ENCODE data around the gene SPATA31E1.

Gene SPATA31E1

DNA sequence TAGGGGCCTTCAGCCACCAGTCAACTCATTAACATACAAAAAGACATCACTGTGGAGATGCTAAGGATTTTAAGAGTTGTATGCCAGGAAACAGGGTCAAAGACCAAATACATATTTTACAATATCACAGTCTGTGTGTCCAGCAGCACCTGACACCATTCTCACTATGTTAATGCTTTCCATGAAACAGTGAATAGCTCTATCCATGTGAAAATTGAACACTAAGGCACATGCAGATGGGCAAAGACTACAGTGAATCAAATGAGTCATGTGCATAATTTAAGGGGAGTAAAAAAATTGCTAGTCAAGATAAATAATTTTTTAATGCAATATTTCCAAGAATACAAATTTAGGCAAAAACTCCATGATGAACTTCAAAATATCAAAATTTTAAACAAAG lies 7.6 kb upstream of the SPATA31E1 start:
- Histone ChIP-seq H3K9ac (no peak overlapping the region), H3K79me2 (no peaks in the 10 kb centered on the region), H3K36me3 (ENCODE audit: control insufficient read depth, insufficient read depth, low read length) (no peaks in the 10 kb centered on the region), H3K27ac (no peak overlapping the region), H3K4me2 (ENCODE audit: low read length) (no peak overlapping the region), H3K9me3 (ENCODE audit: control insufficient read depth, low read length) (no peaks in the 10 kb centered on the region), H3K4me1 (no peaks in the 10 kb centered on the region), H2AFZ (no peak overlapping the region), H3K4me3 (ENCODE audit: low read depth, low read length) (no peak overlapping the region), H3K27me3 (ENCODE audit: control insufficient read depth, insufficient read depth, low read length) (no peaks in the 10 kb centered on the region)
- TF ChIP-seq, protein P1, sequence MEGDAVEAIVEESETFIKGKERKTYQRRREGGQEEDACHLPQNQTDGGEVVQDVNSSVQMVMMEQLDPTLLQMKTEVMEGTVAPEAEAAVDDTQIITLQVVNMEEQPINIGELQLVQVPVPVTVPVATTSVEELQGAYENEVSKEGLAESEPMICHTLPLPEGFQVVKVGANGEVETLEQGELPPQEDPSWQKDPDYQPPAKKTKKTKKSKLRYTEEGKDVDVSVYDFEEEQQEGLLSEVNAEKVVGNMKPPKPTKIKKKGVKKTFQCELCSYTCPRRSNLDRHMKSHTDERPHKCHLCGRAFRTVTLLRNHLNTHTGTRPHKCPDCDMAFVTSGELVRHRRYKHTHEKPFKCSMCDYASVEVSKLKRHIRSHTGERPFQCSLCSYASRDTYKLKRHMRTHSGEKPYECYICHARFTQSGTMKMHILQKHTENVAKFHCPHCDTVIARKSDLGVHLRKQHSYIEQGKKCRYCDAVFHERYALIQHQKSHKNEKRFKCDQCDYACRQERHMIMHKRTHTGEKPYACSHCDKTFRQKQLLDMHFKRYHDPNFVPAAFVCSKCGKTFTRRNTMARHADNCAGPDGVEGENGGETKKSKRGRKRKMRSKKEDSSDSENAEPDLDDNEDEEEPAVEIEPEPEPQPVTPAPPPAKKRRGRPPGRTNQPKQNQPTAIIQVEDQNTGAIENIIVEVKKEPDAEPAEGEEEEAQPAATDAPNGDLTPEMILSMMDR (IDR thresholded peaks at IDR 0.05): no peak

DNA sequence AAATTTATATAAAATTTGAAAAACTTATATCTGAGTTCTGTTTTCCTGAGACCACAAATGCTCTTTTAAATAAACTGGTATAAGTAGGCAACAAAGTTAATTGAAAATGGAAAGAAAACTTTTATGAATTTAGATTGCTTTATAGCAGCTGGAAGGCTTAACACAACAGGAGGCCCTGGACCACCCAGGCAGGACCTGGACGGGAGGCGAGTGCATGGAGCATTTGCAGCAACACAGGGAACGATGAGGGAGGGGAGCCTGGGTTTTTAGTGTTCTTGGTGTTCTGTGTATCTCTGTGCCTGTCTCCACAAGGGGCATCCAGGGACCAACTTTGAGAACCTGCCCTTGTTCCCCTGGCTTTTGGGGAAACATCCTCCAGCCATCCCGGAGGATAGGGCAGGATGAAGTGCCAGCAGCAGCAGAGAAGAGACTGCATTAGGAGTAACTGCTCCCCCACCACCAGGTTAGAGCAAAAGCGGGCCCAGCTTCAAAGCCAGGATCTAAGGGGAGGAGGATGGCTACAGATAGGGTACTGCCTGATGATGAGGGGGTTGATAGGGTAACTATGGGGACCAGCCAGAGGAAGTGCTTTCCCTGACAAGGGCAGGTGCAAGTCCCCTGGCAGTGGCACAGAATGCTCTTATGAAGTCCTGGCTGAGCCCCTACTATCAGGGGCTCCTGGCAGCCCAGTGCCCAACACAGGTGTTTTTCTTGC lies 6.7 kb upstream of the SPATA31E1 start:
- no peaks in the 10 kb centered on the region for H3K36me3 ChIP-seq (ENCODE audit: control insufficient read depth, insufficient read depth, low read length)
- TF ChIP-seq, protein P1 (IDR thresholded peaks at IDR 0.05): no peak
- no peak overlapping the region for H3K27ac ChIP-seq
- no peak overlapping the region for H3K4me2 ChIP-seq (ENCODE audit: low read length)
- no peak overlapping the region for H3K4me3 ChIP-seq (ENCODE audit: low read depth, low read length)
- H3K9ac ChIP-seq: no peak overlapping the region
- H3K79me2 ChIP-seq: no peaks in the 10 kb centered on the region
- H2AFZ ChIP-seq: no peak overlapping the region
- H3K27me3 ChIP-seq (ENCODE audit: control insufficient read depth, insufficient read depth, low read length): no peaks in the 10 kb centered on the region
- no peaks in the 10 kb centered on the region for H3K9me3 ChIP-seq (ENCODE audit: control insufficient read depth, low read length)
- H3K4me1 ChIP-seq: no peaks in the 10 kb centered on the region

DNA sequence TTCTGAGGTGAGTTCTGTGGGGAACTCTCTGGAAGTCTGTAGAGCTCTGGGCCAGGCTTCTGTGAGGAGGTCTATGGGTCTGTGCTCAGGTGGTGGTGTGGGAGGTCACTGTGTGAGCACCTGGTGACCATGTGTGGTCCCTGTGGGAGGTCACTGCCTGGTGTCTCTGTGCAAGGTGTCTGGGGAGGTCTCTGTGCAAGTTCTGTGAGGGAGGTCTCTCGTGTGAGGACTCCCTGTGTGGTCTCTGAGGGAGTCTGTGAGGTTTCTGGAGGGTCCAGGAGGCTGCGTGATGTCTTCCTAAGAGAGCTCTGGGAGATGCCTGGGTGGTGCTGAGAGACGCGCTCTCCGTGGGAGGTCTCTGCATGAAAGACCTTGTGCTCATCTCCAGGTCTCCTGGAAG lies 6.0 kb upstream of the SPATA31E1 start:
- Histone ChIP-seq H3K4me1 (no peaks in the 10 kb centered on the region), H3K27ac (no peak overlapping the region), H3K4me3 (ENCODE audit: low read depth, low read length) (no peak overlapping the region), H2AFZ (no peak overlapping the region), H3K27me3 (ENCODE audit: control insufficient read depth, insufficient read depth, low read length) (no peaks in the 10 kb centered on the region), H3K79me2 (no peaks in the 10 kb centered on the region), H3K9me3 (ENCODE audit: control insufficient read depth, low read length) (no peaks in the 10 kb centered on the region), H3K4me2 (ENCODE audit: low read length) (no peak overlapping the region), H3K9ac (no peak overlapping the region), H3K36me3 (ENCODE audit: control insufficient read depth, insufficient read depth, low read length) (no peaks in the 10 kb centered on the region)
- TF ChIP-seq, protein P1 (IDR thresholded peaks at IDR 0.05): no peak

DNA sequence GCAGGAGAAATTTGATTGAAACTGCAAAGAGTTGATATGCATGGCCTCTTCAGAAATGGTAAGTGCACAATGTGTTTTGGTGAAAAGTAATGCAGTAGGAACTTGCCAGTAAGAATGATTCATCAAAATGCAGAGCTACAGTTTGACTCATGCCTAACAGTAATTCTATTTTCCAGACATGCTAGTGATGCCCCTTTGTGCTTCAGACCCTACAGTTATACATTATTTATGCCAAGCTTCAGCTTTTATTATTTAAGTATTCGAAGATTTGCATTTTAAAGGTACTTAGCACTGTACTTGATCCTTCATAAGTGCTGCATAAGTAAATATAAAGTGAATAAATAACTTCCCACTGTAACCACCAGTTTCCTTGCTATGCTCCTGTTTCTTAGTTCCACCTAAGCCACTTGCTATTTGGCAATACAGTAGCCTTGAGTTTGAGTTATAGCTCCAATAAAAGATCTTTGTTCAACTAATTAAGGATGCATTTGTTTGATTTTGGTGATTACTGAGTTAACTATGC lies 3.6 kb upstream of the SPATA31E1 start:
- Histone ChIP-seq H3K9ac (no peak overlapping the region), H3K27ac (no peak overlapping the region), H3K4me3 (ENCODE audit: low read depth, low read length) (no peak overlapping the region), H3K9me3 (ENCODE audit: control insufficient read depth, low read length) (no peaks in the 10 kb centered on the region), H3K27me3 (ENCODE audit: control insufficient read depth, insufficient read depth, low read length) (no peaks in the 10 kb centered on the region), H3K79me2 (no peaks in the 10 kb centered on the region), H3K4me1 (no peaks in the 10 kb centered on the region), H3K4me2 (ENCODE audit: low read length) (no peak overlapping the region), H2AFZ (no peak overlapping the region), H3K36me3 (ENCODE audit: control insufficient read depth, insufficient read depth, low read length) (no peaks in the 10 kb centered on the region)
- TF ChIP-seq, protein P1 (IDR thresholded peaks at IDR 0.05): no peak

DNA sequence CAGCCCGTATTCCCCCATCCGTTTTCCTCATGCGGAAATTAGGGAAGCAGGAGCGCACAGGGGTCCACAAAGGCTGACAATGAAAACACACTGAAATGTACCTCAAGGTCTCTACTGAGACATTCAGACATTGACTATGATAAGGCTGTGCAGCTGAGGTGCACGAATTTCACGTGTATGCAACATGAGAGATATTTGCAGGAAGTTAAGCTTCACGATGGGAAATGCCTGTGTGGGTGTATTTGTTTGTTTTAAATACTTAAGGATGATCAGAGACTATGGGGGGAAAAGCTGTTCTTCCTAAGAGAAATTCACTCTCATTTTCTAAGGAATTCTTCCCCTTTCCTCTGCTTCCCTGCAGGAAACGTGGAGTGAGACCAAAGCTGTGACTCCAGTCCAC lies 2.6 kb upstream of the SPATA31E1 start:
- TF ChIP-seq, protein P1 (IDR thresholded peaks at IDR 0.05): no peak
- Histone ChIP-seq H3K9me3 (ENCODE audit: control insufficient read depth, low read length) (no peaks in the 10 kb centered on the region), H3K4me3 (ENCODE audit: low read depth, low read length) (no peak overlapping the region), H2AFZ (no peak overlapping the region), H3K4me1 (no peaks in the 10 kb centered on the region), H3K9ac (no peak overlapping the region), H3K27me3 (ENCODE audit: control insufficient read depth, insufficient read depth, low read length) (no peaks in the 10 kb centered on the region), H3K27ac (no peak overlapping the region), H3K4me2 (ENCODE audit: low read length) (no peak overlapping the region), H3K36me3 (ENCODE audit: control insufficient read depth, insufficient read depth, low read length) (no peaks in the 10 kb centered on the region), H3K79me2 (no peaks in the 10 kb centered on the region)
